Gastroesophageal sphincter (tissue), 4 donors: ENCODE measurements around the gene INSL3. TPM values are rescaled to one million over a fixed set of nuclear protein-coding genes. Genes with fewer than 3 reads are reported as not detected.

ENCODE experiments used
- ATAC-seq: fragments of 150-250 bp; one replicate; pipeline ENCODE4 v1.9.1; 2016; ENCODE audit warnings: mild to moderate bottlenecking, moderate library complexity
- H3K27ac ChIP-seq, 4 donors: fragments of 200-600 bp; sonication (generic) in 3 of 4; 1 replicate in 3 of 4; 2 replicates in 1 of 4; pipeline ENCODE4 v1.5.1; 2016 to 2019
- H3K27me3 ChIP-seq: fragments of 200-600 bp; sonication (generic); one replicate; pipeline ENCODE4 v1.5.1; 2019
- H3K36me3 ChIP-seq, 2 donors: fragments of 200-600 bp; sonication (generic); one replicate each; pipeline ENCODE4 v1.5.1; 2019; ENCODE audit warnings: control low read depth in 1 of 2
- H3K4me1 ChIP-seq, 3 donors: fragments of 200-600 bp; sonication (generic); 1 replicate in 2 of 3; 2 replicates in 1 of 3; pipeline ENCODE4 v1.5.1; 2016 to 2019; ENCODE audit warnings: control low read depth in 2 of 3
- H3K4me3 ChIP-seq, 2 donors: fragments of 200-600 bp; sonication (generic); one replicate each; pipeline ENCODE4 v1.5.1; 2019; ENCODE audit warnings: mild to moderate bottlenecking in 1 of 2, moderate library complexity in 1 of 2
- H3K9me3 ChIP-seq, 3 donors: fragments of 200-600 bp; sonication (generic); one replicate each; pipeline ENCODE4 v1.5.1; 2017 to 2019; ENCODE audit warnings: control low read depth in 2 of 3
- EP300 ChIP-seq: sonication (generic); formaldehyde crosslinking; IDR thresholded peaks from one replicate; pipeline ENCODE4 v1.6.1; 2017; ENCODE audit warnings: antibody characterized with exemption, mild to moderate bottlenecking
- POLR2A ChIP-seq, 2 donors: fragments of 450-650 bp; IDR thresholded peaks; one replicate each; pipeline ENCODE4 v1.6.1; 2017; ENCODE audit warnings: antibody characterized with exemption in 2 of 2, mild to moderate bottlenecking in 2 of 2, moderate library complexity in 1 of 2
- POLR2AphosphoS5 ChIP-seq: sonication (generic); formaldehyde crosslinking; IDR thresholded peaks from one replicate; pipeline ENCODE4 v1.6.1; 2017; ENCODE audit warnings: antibody characterized with exemption
- whole genome bisulfite sequencing, 2 donors: methylation state at CpG; one replicate each; pipeline ENCODE4 v1.1.5; 2018; ENCODE audit warnings: low coverage in 1 of 2; 5-methylcytosine and 5-hydroxymethylcytosine counted together
- total RNA-seq, 4 donors: library from RNA; depleted of rRNA; stranded (reverse); fragments of >200 nt; gene quantifications; one replicate each; pipeline ENCODE4 v1.1.0, GENCODE V29; 2016
- TF ChIP-seq, protein P1 (sequence below), 4 experiments: fragments of 200-600 bp in 2 of 4; fragments of 450-650 bp in 2 of 4; sonication (generic) in 1 of 4; IDR thresholded peaks; one replicate each; pipeline ENCODE4 v1.5.1; 2017 to 2019; ENCODE audit warnings: antibody characterized with exemption in 4 of 4, mild to moderate bottlenecking in 2 of 4, moderate library complexity in 2 of 4

Gene INSL3
- total RNA-seq, 4 donors from 2014 or later = not detected

GRCh38 chr19:17812099-17812498, 9.2 kb downstream of the INSL3 start:
- no peaks in the 10 kb centered on the region for H3K36me3 ChIP-seq
- WGBS, 2 donors = 100% methylated on average over 1 of the region's 5 CpGs
- H3K27ac ChIP-seq = no peak overlapping the region
- no peak overlapping the region for H3K4me3 ChIP-seq
- peaks cover 0 to 15% (median 0%) of the 10 kb centered on the region in 3 donors for H3K9me3 ChIP-seq
- ATAC-seq = no peak
- no peaks in the 10 kb centered on the region for H3K4me1 ChIP-seq
- H3K27me3 ChIP-seq = peaks cover 82% of the 10 kb centered on the region
- no peak for TF ChIP-seq POLR2AphosphoS5
- no peak for TF ChIP-seq EP300
- TF ChIP-seq, protein P1, sequence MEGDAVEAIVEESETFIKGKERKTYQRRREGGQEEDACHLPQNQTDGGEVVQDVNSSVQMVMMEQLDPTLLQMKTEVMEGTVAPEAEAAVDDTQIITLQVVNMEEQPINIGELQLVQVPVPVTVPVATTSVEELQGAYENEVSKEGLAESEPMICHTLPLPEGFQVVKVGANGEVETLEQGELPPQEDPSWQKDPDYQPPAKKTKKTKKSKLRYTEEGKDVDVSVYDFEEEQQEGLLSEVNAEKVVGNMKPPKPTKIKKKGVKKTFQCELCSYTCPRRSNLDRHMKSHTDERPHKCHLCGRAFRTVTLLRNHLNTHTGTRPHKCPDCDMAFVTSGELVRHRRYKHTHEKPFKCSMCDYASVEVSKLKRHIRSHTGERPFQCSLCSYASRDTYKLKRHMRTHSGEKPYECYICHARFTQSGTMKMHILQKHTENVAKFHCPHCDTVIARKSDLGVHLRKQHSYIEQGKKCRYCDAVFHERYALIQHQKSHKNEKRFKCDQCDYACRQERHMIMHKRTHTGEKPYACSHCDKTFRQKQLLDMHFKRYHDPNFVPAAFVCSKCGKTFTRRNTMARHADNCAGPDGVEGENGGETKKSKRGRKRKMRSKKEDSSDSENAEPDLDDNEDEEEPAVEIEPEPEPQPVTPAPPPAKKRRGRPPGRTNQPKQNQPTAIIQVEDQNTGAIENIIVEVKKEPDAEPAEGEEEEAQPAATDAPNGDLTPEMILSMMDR (IDR thresholded peaks at IDR 0.05) = no peak
- no peak for TF ChIP-seq POLR2A (IDR thresholded peaks at IDR 0.05)

- H3K36me3 ChIP-seq = no peaks in the 10 kb centered on the region
- no peaks in the 10 kb centered on the region for H3K4me1 ChIP-seq
- H3K9me3 ChIP-seq = peaks cover 0 to 15% (median 0%) of the 10 kb centered on the region in 3 donors
- 77% methylated on average over 7 of the region's 20 CpGs; no CpG with 5 or more reads in 1 of the 2 donors for WGBS, 2 donors
- ATAC-seq = no peak
- no peak overlapping the region for H3K27ac ChIP-seq
- no peak for TF ChIP-seq POLR2A (IDR thresholded peaks at IDR 0.05)
- TF ChIP-seq, protein P1 (IDR thresholded peaks at IDR 0.05) = no peak
- no peak for TF ChIP-seq EP300
- TF ChIP-seq POLR2AphosphoS5 = no peak
- H3K4me3 ChIP-seq = no peak overlapping the region
- peaks cover 80% of the 10 kb centered on the region for H3K27me3 ChIP-seq
Measured at GRCh38 chr19:17811681-17812080, 9.6 kb downstream of the INSL3 start.

DNA sequence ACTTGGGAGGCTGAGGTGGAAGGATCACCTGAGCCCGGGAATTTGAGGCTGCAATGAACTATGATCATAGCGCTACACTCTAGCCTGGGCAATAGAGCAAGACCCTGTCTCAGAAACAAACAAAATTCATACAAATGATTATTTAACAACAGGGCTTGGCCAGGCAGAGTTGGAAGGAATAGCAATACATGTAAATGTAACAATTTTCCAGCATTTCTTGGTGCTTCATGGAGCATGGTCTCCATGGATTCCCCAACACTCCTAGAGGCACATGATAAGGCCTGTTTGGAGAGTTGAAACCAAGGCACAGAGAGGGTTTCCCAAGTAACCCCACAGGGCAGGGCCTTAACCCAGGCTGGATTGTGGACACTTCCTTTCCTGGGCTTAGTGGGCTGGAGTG, 10.2 kb downstream of the INSL3 start:
- 71% methylated on average over 2 of the region's 2 CpGs; no CpG with 5 or more reads in 1 of the 2 donors for WGBS, 2 donors

DNA sequence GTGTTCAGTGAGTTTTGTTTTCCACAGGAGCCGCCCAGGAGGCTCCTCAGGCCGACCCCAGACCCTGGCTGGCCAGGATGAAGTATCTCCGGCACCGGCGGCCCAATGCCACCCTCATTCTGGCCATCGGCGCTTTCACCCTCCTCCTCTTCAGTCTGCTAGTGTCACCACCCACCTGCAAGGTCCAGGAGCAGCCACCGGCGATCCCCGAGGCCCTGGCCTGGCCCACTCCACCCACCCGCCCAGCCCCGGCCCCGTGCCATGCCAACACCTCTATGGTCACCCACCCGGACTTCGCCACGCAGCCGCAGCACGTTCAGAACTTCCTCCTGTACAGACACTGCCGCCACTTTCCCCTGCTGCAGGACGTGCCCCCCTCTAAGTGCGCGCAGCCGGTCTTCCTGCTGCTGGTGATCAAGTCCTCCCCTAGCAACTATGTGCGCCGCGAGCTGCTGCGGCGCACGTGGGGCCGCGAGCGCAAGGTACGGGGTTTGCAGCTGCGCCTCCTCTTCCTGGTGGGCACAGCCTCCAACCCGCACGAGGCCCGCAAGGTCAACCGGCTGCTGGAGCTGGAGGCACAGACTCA, 13.5 kb downstream of the INSL3 start:
- ATAC-seq = no peak
- 75% methylated on average over 18 of the region's 38 CpGs; no CpG with 5 or more reads in 1 of the 2 donors for WGBS, 2 donors
- H3K9me3 ChIP-seq = peaks cover 0 to 15% (median 0%) of the 10 kb centered on the region in 3 donors
- no peaks in the 10 kb centered on the region for H3K36me3 ChIP-seq
- H3K4me1 ChIP-seq = no peaks in the 10 kb centered on the region
- H3K27ac ChIP-seq = no peak overlapping the region
- peaks cover 70% of the 10 kb centered on the region for H3K27me3 ChIP-seq
- no peak overlapping the region for H3K4me3 ChIP-seq
- TF ChIP-seq, protein P1 (IDR thresholded peaks at IDR 0.05) = no peak
- no peak for TF ChIP-seq POLR2AphosphoS5
- TF ChIP-seq EP300 = no peak
- TF ChIP-seq POLR2A (IDR thresholded peaks at IDR 0.05) = no peak

More for the DNA sequence above, 10.2 kb downstream of the INSL3 start:
- H3K9me3 ChIP-seq = peaks cover 0 to 15% (median 0%) of the 10 kb centered on the region in 3 donors
- no peak overlapping the region for H3K4me3 ChIP-seq
- H3K27me3 ChIP-seq = peaks cover 80% of the 10 kb centered on the region
- no peak overlapping the region for H3K27ac ChIP-seq
- no peak for ATAC-seq
- no peaks in the 10 kb centered on the region for H3K4me1 ChIP-seq
- TF ChIP-seq EP300 (no peak), POLR2AphosphoS5 (no peak)
- no peaks in the 10 kb centered on the region for H3K36me3 ChIP-seq

DNA sequence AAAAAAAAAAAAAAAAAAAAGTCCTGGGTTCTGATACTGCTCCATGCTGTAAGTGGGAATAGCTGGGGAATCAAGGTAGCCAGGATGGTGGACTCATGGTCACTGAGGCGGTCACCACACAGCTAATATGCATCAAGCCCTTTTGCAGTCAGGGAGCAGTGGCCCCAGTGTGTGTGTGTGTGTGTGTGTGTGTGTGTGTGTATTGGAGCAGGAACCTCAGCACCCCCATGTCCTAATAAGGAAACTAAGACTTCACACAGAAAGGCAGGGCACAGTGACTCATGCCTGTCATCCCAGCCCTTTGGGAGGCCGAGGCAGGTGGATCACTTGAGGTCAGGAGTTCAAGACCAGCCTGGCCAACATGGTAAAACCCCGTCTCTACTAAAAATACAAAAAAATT, 14.4 kb downstream of the INSL3 start:
- TF ChIP-seq POLR2AphosphoS5 = no peak
- TF ChIP-seq EP300 = no peak
- TF ChIP-seq, protein P1 (IDR thresholded peaks at IDR 0.05) = no peak
- no peak for TF ChIP-seq POLR2A (IDR thresholded peaks at IDR 0.05)
- 50% methylated on average over 2 of the region's 3 CpGs; no CpG with 5 or more reads in 1 of the 2 donors for WGBS, 2 donors

More for the DNA sequence above, 14.4 kb downstream of the INSL3 start:
- Histone ChIP-seq H3K27me3 (peaks cover 67% of the 10 kb centered on the region), H3K27ac (no peak overlapping the region), H3K9me3 (peaks cover 0 to 12% (median 0%) of the 10 kb centered on the region in 3 donors), H3K36me3 (no peaks in the 10 kb centered on the region), H3K4me3 (no peak overlapping the region), H3K4me1 (no peaks in the 10 kb centered on the region)
- no peak for ATAC-seq
